Gastrocnemius medialis (tissue), 4 donors: ENCODE data around the gene CXCL3.

Experiments used
- POLR2A ChIP-seq, 2 donors: fragments of 450-650 bp; IDR thresholded peaks; one replicate each; pipeline ENCODE4 v1.6.1; 2017; ENCODE audit warnings: antibody characterized with exemption in 2 of 2, mild to moderate bottlenecking in 2 of 2, moderate library complexity in 2 of 2
- TF ChIP-seq, protein P1 (sequence below), 5 experiments: fragments of 450-650 bp in 3 of 5; fragments of 200-600 bp in 2 of 5; sonication (generic) in 2 of 5; IDR thresholded peaks in 4 of 5; conservative IDR thresholded peaks in 1 of 5; 1 replicate in 4 of 5; 2 replicates in 1 of 5; pipeline ENCODE4 v1.5.1; 2016 to 2019; ENCODE audit warnings: antibody characterized with exemption in 5 of 5, mild to moderate bottlenecking in 3 of 5, moderate library complexity in 3 of 5

DNA sequence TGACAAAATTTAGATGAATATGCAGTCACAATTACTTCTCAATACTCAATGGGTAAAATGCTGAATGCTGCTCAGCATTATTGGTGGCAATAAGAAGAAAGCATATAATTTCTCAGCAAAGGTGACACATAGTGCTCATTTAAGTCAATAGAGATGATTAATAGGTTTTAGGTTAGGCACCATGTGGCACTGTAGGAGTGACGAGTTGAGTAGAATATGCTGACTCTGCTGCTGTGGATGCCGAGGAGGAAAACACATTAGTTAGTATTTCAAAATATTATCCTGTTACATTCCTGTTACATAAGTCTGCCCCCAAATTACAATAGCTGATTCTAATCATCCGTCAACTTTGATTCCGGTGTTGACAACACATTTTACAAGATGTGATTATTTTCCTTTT, 26.4 kb downstream of the CXCL3 start:
- TF ChIP-seq, protein P1, sequence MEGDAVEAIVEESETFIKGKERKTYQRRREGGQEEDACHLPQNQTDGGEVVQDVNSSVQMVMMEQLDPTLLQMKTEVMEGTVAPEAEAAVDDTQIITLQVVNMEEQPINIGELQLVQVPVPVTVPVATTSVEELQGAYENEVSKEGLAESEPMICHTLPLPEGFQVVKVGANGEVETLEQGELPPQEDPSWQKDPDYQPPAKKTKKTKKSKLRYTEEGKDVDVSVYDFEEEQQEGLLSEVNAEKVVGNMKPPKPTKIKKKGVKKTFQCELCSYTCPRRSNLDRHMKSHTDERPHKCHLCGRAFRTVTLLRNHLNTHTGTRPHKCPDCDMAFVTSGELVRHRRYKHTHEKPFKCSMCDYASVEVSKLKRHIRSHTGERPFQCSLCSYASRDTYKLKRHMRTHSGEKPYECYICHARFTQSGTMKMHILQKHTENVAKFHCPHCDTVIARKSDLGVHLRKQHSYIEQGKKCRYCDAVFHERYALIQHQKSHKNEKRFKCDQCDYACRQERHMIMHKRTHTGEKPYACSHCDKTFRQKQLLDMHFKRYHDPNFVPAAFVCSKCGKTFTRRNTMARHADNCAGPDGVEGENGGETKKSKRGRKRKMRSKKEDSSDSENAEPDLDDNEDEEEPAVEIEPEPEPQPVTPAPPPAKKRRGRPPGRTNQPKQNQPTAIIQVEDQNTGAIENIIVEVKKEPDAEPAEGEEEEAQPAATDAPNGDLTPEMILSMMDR (IDR thresholded peaks at IDR 0.05 in 4 of 5, conservative IDR thresholded peaks at IDR 0.05 in 1 of 5) = no peak
- TF ChIP-seq POLR2A (IDR thresholded peaks at IDR 0.05) = no peak
